ENCODE data around the gene HIF1A.

GRCh38 chr14:61756135-61756534, 60.8 kb downstream of the HIF1A start:
- TF ChIP-seq PKNOX1 (IDR thresholded peaks at IDR 0.05) (no peak), SUZ12 (IDR thresholded peaks at IDR 0.05) (no peak), CTBP1 (IDR thresholded peaks at IDR 0.05; ENCODE audit: borderline replicate concordance) (no peak), ARNT (IDR thresholded peaks at IDR 0.05) (no peak), FOXM1 (IDR thresholded peaks at IDR 0.05; ENCODE audit: borderline replicate concordance) (no peak)

All from HEK293T (cell line).